ENCODE measurements around the gene ZER1. TPM values are rescaled to one million over a fixed set of nuclear protein-coding genes. Genes with fewer than 3 reads are reported as not detected.

ZER1 gene
- total and polyA plus RNA-seq, 2 experiments from 2014 or later: 74.1 to 89.6 TPM

GRCh38 chr9:128723352-128723865 is 48.3 kb downstream of the ZER1 start:
- Histone ChIP-seq H3K4me1 (ENCODE audit: low read depth) (no peaks in the 10 kb centered on the region), H3K27ac (no peak overlapping the region), H3K4me3 (peak overlapping the region; percentile 42), H3K9me3 (ENCODE audit: low read depth) (no peaks in the 10 kb centered on the region), H3K27me3 (no peaks in the 10 kb centered on the region), H3K36me3 (no peaks in the 10 kb centered on the region)
- TF ChIP-seq CTCF (IDR thresholded peaks at IDR 0.05; ENCODE audit: low read depth, low read length): no peak
- DNase-seq (ENCODE audit: low read depth in 1 of 2, low spot score in 1 of 2): no peak

DNA sequence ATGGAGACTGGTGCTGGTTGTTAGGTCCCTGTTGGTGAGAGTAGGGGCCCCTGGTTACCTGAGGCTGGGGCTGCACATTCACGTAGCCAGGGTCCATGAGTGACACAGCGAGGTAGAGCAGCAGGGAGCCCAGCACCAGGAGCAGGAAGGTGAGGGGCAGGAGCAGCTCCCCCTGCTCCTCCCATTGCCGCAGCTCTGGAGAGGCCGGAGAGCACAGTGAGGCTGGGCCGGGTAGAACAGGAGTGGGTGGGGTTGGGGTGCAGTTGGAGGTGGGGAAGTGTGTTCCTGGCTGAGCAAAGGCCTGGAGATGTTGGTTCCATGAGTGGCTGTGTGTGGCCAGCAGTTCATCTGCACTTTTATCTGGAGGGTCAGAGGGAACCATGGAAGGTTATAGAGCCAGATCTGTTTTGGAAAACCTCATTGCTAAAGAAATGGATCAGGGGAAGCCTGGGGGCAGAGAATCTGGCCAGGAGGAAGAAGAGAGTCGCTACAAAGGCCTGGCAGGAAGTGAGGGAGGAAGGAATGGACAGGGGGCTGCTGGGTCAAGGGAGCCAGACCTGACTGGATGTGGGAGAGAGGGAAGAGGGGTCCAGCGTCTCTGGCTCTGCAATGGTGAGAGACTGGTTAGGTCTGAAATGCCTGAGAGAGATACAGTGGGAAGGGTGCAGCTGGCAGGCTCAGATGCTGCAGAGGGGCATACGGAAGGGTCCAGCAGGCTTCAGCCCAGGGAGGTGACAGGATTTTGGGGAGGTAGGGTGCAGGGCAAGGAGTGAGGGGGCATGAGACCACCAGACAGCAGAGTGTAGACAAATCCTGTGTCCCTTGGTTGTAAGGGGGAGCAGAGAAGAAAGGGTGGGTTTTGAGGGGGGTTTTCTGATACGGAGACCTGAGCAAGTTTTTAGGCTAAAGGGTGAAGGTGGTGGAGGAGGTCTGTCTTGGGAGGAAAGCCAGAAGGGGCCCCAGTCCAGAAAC is 49.1 kb downstream of the ZER1 start:
- TF ChIP-seq CTCF (IDR thresholded peaks at IDR 0.05; ENCODE audit: low read depth, low read length): no peak
- Histone ChIP-seq H3K36me3 (no peaks in the 10 kb centered on the region), H3K4me1 (ENCODE audit: low read depth) (no peaks in the 10 kb centered on the region), H3K27ac (no peak overlapping the region), H3K4me3 (no peak overlapping the region), H3K27me3 (no peaks in the 10 kb centered on the region), H3K9me3 (ENCODE audit: low read depth) (no peaks in the 10 kb centered on the region)
- DNase-seq (ENCODE audit: low read depth in 1 of 2, low spot score in 1 of 2): no peak

- DNase-seq (ENCODE audit: low read depth in 1 of 2, low spot score in 1 of 2): no peak
- no peaks in the 10 kb centered on the region for H3K36me3 ChIP-seq
- H3K27me3 ChIP-seq: no peaks in the 10 kb centered on the region
Observed at GRCh38 chr9:128721487-128722010, 50.2 kb downstream of the ZER1 start.

DNA sequence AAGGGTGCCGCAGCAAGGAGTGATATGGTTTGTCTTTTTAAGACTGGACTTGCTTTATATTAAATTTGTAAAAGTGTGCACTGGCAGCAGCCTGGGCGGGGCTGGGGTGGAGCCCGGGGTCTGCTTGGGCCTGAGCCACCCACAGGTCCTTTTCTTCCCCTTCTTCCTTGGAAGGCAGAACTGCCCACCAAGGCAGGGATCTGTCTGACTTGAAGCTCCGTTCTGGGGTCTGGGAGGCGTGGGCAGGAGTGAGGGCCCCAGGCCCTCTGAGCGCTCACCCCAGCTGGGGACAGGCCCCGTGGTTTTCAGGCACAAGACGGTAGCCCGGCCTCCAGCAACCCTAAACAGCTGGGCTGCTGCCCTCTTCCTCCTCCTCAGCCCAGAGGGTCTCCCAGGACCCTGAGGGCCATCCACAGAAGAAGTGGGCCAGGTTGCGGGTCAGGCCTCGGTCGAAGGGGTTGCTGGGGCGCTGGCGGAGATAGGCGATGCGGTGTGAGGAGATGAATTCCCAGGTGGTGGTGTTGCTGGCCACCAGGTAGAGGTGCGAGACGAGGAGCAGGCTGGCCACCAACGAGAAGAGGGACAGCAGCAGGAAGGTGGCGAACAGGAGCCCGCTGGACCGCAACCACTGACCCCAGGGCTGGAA is 50.8 kb downstream of the ZER1 start:
- no peak for DNase-seq (ENCODE audit: low read depth in 1 of 2, low spot score in 1 of 2)
- H3K4me1 ChIP-seq (ENCODE audit: low read depth): no peaks in the 10 kb centered on the region
- no peak overlapping the region for H3K27ac ChIP-seq
- no peak overlapping the region for H3K4me3 ChIP-seq
- H3K27me3 ChIP-seq: no peaks in the 10 kb centered on the region
- TF ChIP-seq CTCF (IDR thresholded peaks at IDR 0.05; ENCODE audit: low read depth, low read length): no peak
- H3K9me3 ChIP-seq (ENCODE audit: low read depth): no peaks in the 10 kb centered on the region
- H3K36me3 ChIP-seq: no peaks in the 10 kb centered on the region

More at GRCh38 chr9:128721487-128722010, 50.2 kb downstream of the ZER1 start:
- no peak overlapping the region for H3K4me3 ChIP-seq
- no peak for TF ChIP-seq CTCF (IDR thresholded peaks at IDR 0.05; ENCODE audit: low read depth, low read length)
- H3K9me3 ChIP-seq (ENCODE audit: low read depth): no peaks in the 10 kb centered on the region
- H3K27ac ChIP-seq: no peak overlapping the region
- H3K4me1 ChIP-seq (ENCODE audit: low read depth): no peaks in the 10 kb centered on the region

DNA sequence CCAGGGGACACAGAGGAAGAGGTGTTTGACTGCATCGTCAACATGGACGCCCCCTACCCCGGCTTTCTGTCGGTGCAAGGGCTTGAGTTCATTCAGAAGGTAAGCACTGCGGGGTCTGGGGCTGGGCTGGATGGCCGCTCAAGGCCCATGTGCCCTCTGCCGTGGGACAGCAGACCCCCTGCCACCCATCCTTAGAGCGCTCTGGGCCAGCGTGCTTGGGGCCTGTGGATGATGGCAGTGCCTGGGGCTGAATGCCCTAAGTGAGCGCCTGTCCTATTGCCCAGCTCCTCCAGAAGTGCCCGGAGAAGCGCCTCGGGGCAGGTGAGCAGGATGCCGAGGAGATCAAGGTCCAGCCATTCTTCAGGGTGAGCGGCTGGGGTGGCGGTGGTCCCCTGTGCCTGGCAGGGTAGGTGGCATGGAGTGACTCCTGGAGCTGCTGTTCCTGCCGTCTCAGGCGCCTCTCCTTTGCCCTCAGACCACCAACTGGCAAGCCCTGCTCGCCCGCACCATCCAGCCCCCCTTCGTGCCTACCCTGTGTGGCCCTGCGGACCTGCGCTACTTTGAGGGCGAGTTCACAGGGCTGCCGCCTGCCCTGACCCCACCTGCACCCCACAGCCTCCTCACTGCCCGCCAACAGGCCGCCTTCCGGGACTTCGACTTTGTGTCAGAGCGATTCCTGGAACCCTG is 51.7 kb downstream of the ZER1 start:
- DNase-seq (ENCODE audit: low read depth in 1 of 2, low spot score in 1 of 2): no peak
- no peaks in the 10 kb centered on the region for H3K27me3 ChIP-seq
- H3K9me3 ChIP-seq (ENCODE audit: low read depth): no peaks in the 10 kb centered on the region
- TF ChIP-seq CTCF (IDR thresholded peaks at IDR 0.05; ENCODE audit: low read depth, low read length): no peak
- no peak overlapping the region for H3K4me3 ChIP-seq
- H3K36me3 ChIP-seq: no peaks in the 10 kb centered on the region
- no peaks in the 10 kb centered on the region for H3K4me1 ChIP-seq (ENCODE audit: low read depth)
- no peak overlapping the region for H3K27ac ChIP-seq
